SK-N-SH treated with all-trans-retinoic acid at 6 μM for 48 hours (cell line): ENCODE measurements around the gene ST6GALNAC3.

Experiments used
- ARNTL ChIP-seq: fragments of 450-650 bp; formaldehyde crosslinking; IDR thresholded peaks from 2 replicates; pipeline ENCODE4 v1.5.0; 2020; ENCODE audit warnings: low read depth, mild to moderate bottlenecking, moderate library complexity, borderline replicate concordance
- BACH2 ChIP-seq: fragments of 250-450 bp; sonication (Bioruptor Pico); IDR thresholded peaks from 2 replicates; pipeline ENCODE4 v1.9.0; 2021; ENCODE audit warnings: mild to moderate bottlenecking, borderline replicate concordance
- CSDC2 ChIP-seq: fragments of 250-450 bp; sonication (Bioruptor Pico); IDR thresholded peaks from 2 replicates; pipeline ENCODE4 v1.5.0; 2020; ENCODE audit warnings: mild to moderate bottlenecking, moderate library complexity
- CSRNP3 ChIP-seq: fragments of 250-450 bp; sonication (Bioruptor Pico); IDR thresholded peaks from 2 replicates; pipeline ENCODE4 v1.5.1; 2021; ENCODE audit warnings: mild to moderate bottlenecking, moderate library complexity
- ISL1 ChIP-seq: fragments of 250-450 bp; sonication (Bioruptor Pico); IDR thresholded peaks from 2 replicates; pipeline ENCODE4 v2.1.2; 2022; ENCODE audit warnings: mild to moderate bottlenecking, moderate library complexity
- OSR1 ChIP-seq: fragments of 250-450 bp; sonication (Bioruptor Pico); IDR thresholded peaks from 2 replicates; pipeline ENCODE4 v1.8.0; 2022; ENCODE audit warnings: moderate library complexity, mild to moderate bottlenecking, inconsistent platforms
- PATZ1 ChIP-seq: fragments of 250-450 bp; sonication (Bioruptor Pico); IDR thresholded peaks from 2 replicates; pipeline ENCODE4 v1.8.0; 2020; ENCODE audit warnings: mild to moderate bottlenecking, moderate library complexity, borderline replicate concordance
- RARB ChIP-seq: fragments of 250-450 bp; sonication (Bioruptor Pico); IDR thresholded peaks from 2 replicates; pipeline ENCODE4 v1.8.0; 2021; ENCODE audit warnings: mild to moderate bottlenecking, moderate library complexity
- SNAI2 ChIP-seq: fragments of 250-450 bp; sonication (Bioruptor Pico); IDR thresholded peaks from 2 replicates; pipeline ENCODE4 v1.5.0; 2020; ENCODE audit warnings: mild to moderate bottlenecking, moderate library complexity
- TOX ChIP-seq: fragments of 250-450 bp; sonication (Bioruptor Pico); IDR thresholded peaks from 2 replicates; pipeline ENCODE4 v1.8.0; 2021; ENCODE audit warnings: mild to moderate bottlenecking, moderate library complexity, borderline replicate concordance
- TSHZ2 ChIP-seq: fragments of 250-450 bp; sonication (Bioruptor Pico); IDR thresholded peaks from 2 replicates; pipeline ENCODE4 v1.5.0; 2020; ENCODE audit warnings: mild to moderate bottlenecking, moderate library complexity
- ZC3H10 ChIP-seq: fragments of 250-450 bp; sonication (Bioruptor Pico); IDR thresholded peaks from 2 replicates; pipeline ENCODE4 v1.5.1; 2021; ENCODE audit warnings: mild to moderate bottlenecking, moderate library complexity
- ZFP30 ChIP-seq: fragments of 450-650 bp; formaldehyde crosslinking; IDR thresholded peaks from 2 replicates; pipeline ENCODE4 v1.5.0; 2022; ENCODE audit warnings: mild to moderate bottlenecking, moderate library complexity
- ZNF565 ChIP-seq: fragments of 450-650 bp; formaldehyde crosslinking; conservative IDR thresholded peaks from 2 replicates; pipeline ENCODE4 v1.5.0; 2020; ENCODE audit warnings: low read depth, mild to moderate bottlenecking, moderate library complexity

GRCh38 chr1:76657623-76658022 lies 583.1 kb downstream of the ST6GALNAC3 start:
- TF ChIP-seq BACH2 (no peak), RARB (CRISPR knock-in tag) (no peak), ISL1 (CRISPR knock-in tag) (no peak), TSHZ2 (CRISPR knock-in tag) (no peak), PATZ1 (no peak), CSDC2 (no peak), ZC3H10 (no peak), OSR1 (no peak), SNAI2 (no peak), ZNF565 (CRISPR knock-in tag) (no peak), CSRNP3 (CRISPR knock-in tag) (no peak), ZFP30 (CRISPR knock-in tag) (no peak), ARNTL (no peak), TOX (no peak)
